Measurements from ENCODE around the gene RBP5.

GRCh38 chr12:7152818-7153217, 24.1 kb upstream of the RBP5 start:
- TF ChIP-seq FOXM1 (IDR thresholded peaks at IDR 0.05; ENCODE audit: low read depth) (no peak), FOXM1 (CRISPR knock-in tag; IDR thresholded peaks at IDR 0.05; ENCODE audit: low read depth) (no peak), HSF4 (CRISPR knock-in tag; IDR thresholded peaks at IDR 0.05; ENCODE audit: borderline replicate concordance) (no peak), ZBTB7A (IDR thresholded peaks at IDR 0.05; ENCODE audit: borderline replicate concordance, control insufficient read depth, low read depth, low read length) (no peak), HCFC1 (IDR thresholded peaks at IDR 0.05; ENCODE audit: low read depth, low read length) (no peak), CBFB (CRISPR knock-in tag; IDR thresholded peaks at IDR 0.05) (no peak), NR2C1 (IDR thresholded peaks at IDR 0.05) (no peak), NR2C1 (tag; IDR thresholded peaks at IDR 0.05) (no peak), PCBP1 (IDR thresholded peaks at IDR 0.05; ENCODE audit: low read depth, low read length, poor library complexity, severe bottlenecking) (no peak), ELF4 (CRISPR knock-in tag; IDR thresholded peaks at IDR 0.05) (no peak), SMC3 (conservative IDR thresholded peaks at IDR 0.05; ENCODE audit: insufficient read depth, low read depth, low read length) (no peak), RBBP5 (IDR thresholded peaks at IDR 0.05; ENCODE audit: borderline replicate concordance, insufficient read depth, low read length, poor library complexity, severe bottlenecking) (no peak), BRCA1 (IDR thresholded peaks at IDR 0.05) (no peak), BRCA1 (CRISPR knock-in tag; IDR thresholded peaks at IDR 0.05) (no peak), NR2C2 (CRISPR knock-in tag; IDR thresholded peaks at IDR 0.05) (no peak), NR2C2 (tag; IDR thresholded peaks at IDR 0.05) (no peak), MBD1 (CRISPR knock-in tag; IDR thresholded peaks at IDR 0.05) (no peak)
